Esophagus squamous epithelium (tissue), 4 donors: ENCODE data around the gene CENATAC.

Experiments
- CTCF ChIP-seq, 6 experiments: fragments of 450-650 bp in 4 of 6; fragments of 200-600 bp in 2 of 6; sonication (generic) in 2 of 6; IDR thresholded peaks; one replicate each; pipeline ENCODE4 v1.5.1; 2016 to 2019; ENCODE audit warnings: antibody characterized with exemption in 6 of 6, mild to moderate bottlenecking in 4 of 6, moderate library complexity in 4 of 6
- POLR2A ChIP-seq, 4 donors: fragments of 450-650 bp; IDR thresholded peaks; one replicate each; pipeline ENCODE4 v1.6.1; 2017; ENCODE audit warnings: antibody characterized with exemption in 4 of 4, mild to moderate bottlenecking in 4 of 4, moderate library complexity in 3 of 4

- no peak for TF ChIP-seq CTCF (IDR thresholded peaks at IDR 0.05)
- TF ChIP-seq POLR2A (IDR thresholded peaks at IDR 0.05): no peak
Observed at GRCh38 chr11:119000906-119001305, 3.0 kb downstream of the CENATAC start.
